Right lobe of liver (tissue), 4 donors: ENCODE measurements around the gene TRPC1.

Experiments
- POLR2A ChIP-seq: fragments of 450-650 bp; IDR thresholded peaks from one replicate; pipeline ENCODE4 v1.6.1; 2017; ENCODE audit warnings: antibody characterized with exemption, mild to moderate bottlenecking
- TF ChIP-seq, protein P1 (sequence below), 4 donors: fragments of 200-600 bp in 3 of 4; fragments of 450-650 bp in 1 of 4; IDR thresholded peaks; one replicate each; pipeline versions ENCODE4 v1.5.1 to v1.8.0; 2016 to 2022; ENCODE audit warnings: antibody characterized with exemption in 4 of 4, mild to moderate bottlenecking in 2 of 4
- donor health status: DM: no; HTN: no; CAD: no.
- donor health status: DM: no; HTN: no; CAD: no.
- donor health status: DM: no; HTN: yes; CAD: no.

- TF ChIP-seq, protein P1, sequence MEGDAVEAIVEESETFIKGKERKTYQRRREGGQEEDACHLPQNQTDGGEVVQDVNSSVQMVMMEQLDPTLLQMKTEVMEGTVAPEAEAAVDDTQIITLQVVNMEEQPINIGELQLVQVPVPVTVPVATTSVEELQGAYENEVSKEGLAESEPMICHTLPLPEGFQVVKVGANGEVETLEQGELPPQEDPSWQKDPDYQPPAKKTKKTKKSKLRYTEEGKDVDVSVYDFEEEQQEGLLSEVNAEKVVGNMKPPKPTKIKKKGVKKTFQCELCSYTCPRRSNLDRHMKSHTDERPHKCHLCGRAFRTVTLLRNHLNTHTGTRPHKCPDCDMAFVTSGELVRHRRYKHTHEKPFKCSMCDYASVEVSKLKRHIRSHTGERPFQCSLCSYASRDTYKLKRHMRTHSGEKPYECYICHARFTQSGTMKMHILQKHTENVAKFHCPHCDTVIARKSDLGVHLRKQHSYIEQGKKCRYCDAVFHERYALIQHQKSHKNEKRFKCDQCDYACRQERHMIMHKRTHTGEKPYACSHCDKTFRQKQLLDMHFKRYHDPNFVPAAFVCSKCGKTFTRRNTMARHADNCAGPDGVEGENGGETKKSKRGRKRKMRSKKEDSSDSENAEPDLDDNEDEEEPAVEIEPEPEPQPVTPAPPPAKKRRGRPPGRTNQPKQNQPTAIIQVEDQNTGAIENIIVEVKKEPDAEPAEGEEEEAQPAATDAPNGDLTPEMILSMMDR (IDR thresholded peaks at IDR 0.05): no peak
- TF ChIP-seq POLR2A: no peak
These were observed 33.2 kb upstream of the TRPC1 start for GRCh38 chr3:142690613-142691012.
